ENCODE data around the gene GPC1.

Gene GPC1

DNA sequence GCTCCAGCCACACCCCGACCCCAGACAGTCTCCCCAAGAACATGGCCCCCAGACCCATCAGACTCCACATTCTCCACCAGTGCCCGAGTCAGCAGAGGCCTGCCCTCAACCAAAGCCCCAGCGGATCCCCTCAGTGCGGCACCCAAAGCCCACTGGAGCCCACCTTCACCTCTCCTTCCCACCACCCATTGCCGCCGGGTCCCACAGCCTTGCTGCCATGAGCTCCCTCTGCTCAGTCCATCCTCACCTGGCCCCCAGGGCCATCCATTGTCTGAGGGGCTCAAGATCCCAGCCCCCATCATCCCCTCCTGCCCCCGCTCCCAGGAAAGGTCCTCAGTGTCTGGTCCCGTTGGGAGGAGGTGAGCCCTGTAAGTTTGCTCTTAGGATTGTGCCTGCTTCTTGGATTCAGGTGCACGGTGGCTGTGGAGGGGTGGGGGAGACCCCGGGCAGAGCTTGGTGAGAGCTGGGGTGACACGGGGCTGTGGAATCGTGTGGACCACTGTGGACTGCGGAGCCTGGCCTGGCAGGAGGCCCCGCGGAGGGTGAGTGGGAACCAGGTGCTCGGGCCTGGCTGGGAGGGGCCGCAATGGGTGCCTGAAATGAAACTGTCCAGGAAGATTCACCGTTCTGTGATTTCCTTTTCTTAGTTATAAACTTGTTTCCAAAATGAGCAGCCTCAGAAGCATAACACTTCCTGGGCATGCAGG is 32.7 kb upstream of the GPC1 start:
- Histone ChIP-seq H3K36me3 (ENCODE audit: control insufficient read depth in 4 of 4, insufficient read depth in 4 of 4, low read length in 3 of 4) (no peaks in the 10 kb centered on the region), H3K27ac (ENCODE audit: insufficient read depth in 1 of 2, low read depth in 1 of 2, low read length in 2 of 2, poor library complexity in 1 of 2, severe bottlenecking in 2 of 2) (no peak overlapping the region), H3K4me1 (ENCODE audit: control extremely low read depth in 1 of 4, control insufficient read depth in 4 of 4, insufficient read depth in 4 of 4, low read length in 3 of 4) (no peaks in the 10 kb centered on the region), H3K9me3 (ENCODE audit: control extremely low read depth in 1 of 5, control insufficient read depth in 4 of 5, insufficient read depth in 2 of 5, low read depth in 1 of 5, low read length in 4 of 5) (no peaks in the 10 kb centered on the region), H3K27me3 (replicated peaks in 2 of 5; ENCODE audit: control insufficient read depth in 4 of 5, insufficient read depth in 5 of 5, low read length in 4 of 5) (peaks cover 0 to 4% (median 0%) of the 10 kb centered on the region in 5 experiments), H3K4me3 (ENCODE audit: control insufficient read depth in 1 of 7, extremely low read depth in 1 of 7, insufficient read depth in 4 of 7, low read depth in 2 of 7, low read length in 6 of 7) (no peak overlapping the region)
- no peak for DNase-seq
- POLR2A ChIA-PET = no interaction called here
- CTCF ChIA-PET = no interaction called here
- 91% methylated on average over 12 of the region's 18 CpGs for WGBS (ENCODE audit: insufficient coverage)

DNA sequence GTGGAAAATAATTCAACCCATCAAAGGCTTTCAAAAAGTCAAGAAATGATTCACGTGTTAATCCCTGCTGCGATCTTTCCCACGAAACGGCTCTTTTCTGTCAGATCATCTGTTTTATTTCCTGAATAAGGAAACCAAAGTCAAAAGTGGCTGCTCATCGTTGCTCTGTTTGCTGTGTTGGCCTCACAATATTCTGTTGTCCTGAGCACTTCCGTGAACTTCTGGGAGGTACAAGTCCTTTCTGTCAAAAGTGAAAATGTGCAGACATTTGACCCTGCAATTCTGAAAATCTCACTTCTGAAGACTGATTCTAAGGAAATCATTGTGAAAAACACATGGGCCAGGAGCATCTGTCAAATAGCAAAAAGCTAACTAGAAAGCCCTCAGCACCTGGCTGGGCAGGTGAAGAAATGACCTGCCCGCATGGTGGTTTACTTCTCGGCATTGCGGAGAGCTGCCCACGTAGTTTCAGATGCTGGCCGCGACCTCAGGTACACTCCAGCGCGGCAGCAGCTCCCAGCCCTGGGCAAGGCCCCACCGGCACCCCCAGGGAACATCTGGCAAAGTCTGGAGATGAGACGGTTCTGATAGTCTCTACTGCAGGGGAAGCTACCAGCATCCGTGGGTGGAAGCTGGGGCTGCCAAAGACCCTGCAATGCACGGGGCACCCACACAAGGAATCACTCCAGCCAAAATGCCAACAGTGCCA is 31.9 kb upstream of the GPC1 start:
- Histone ChIP-seq H3K27me3 (replicated peaks in 2 of 5; ENCODE audit: control insufficient read depth in 4 of 5, insufficient read depth in 5 of 5, low read length in 4 of 5) (peaks cover 0 to 4% (median 2%) of the 10 kb centered on the region in 5 experiments), H3K9me3 (ENCODE audit: control extremely low read depth in 1 of 5, control insufficient read depth in 4 of 5, insufficient read depth in 2 of 5, low read depth in 1 of 5, low read length in 4 of 5) (no peaks in the 10 kb centered on the region), H3K4me3 (ENCODE audit: control insufficient read depth in 1 of 7, extremely low read depth in 1 of 7, insufficient read depth in 4 of 7, low read depth in 2 of 7, low read length in 6 of 7) (no peak overlapping the region), H3K27ac (ENCODE audit: insufficient read depth in 1 of 2, low read depth in 1 of 2, low read length in 2 of 2, poor library complexity in 1 of 2, severe bottlenecking in 2 of 2) (no peak overlapping the region), H3K36me3 (ENCODE audit: control insufficient read depth in 4 of 4, insufficient read depth in 4 of 4, low read length in 3 of 4) (no peaks in the 10 kb centered on the region), H3K4me1 (ENCODE audit: control extremely low read depth in 1 of 4, control insufficient read depth in 4 of 4, insufficient read depth in 4 of 4, low read length in 3 of 4) (no peaks in the 10 kb centered on the region)
- POLR2A ChIA-PET = no interaction called here
- 63% methylated on average over 17 of the region's 18 CpGs for WGBS (ENCODE audit: insufficient coverage)
- CTCF ChIA-PET = no interaction called here
- DNase-seq = no peak

DNA sequence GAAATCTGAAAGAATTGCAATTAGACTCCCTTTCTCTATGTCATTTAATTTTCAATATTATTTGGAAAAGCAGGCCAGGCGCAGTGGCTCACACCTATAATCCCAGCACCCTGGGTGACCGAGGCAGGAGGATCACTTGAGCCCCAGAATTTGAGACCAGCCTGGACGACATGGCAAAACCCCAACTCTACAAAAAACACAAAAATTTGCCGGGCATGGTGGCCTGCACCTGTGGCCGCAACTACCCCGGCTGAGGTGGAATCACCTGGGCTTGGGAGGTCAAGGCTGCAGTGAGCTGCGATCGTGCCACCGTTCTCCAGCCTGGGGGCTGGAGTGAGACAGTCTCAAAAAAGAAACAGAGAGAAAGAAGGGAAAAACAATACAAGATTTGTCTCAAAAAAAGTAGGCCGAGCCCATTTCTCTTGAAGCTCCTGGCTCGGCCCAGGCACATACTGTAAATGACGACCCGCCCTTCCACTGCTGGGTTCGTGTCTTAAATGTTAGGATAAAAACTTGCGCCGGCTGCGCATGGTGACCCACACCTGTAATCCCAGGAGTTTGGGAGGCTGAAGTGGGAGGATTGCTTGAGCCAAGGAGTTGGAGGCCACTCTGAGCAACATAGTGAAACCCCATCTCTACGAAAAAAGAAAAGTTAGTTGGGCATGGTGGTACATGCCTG is 31.1 kb upstream of the GPC1 start:
- DNase-seq = no peak
- WGBS (ENCODE audit: insufficient coverage) = over 99% methylated on average over 14 of the region's 18 CpGs

GRCh38 chr2:240405133-240405532 is 30.3 kb upstream of the GPC1 start:
- no peaks in the 10 kb centered on the region for H3K36me3 ChIP-seq (ENCODE audit: control insufficient read depth in 4 of 4, insufficient read depth in 4 of 4, low read length in 3 of 4)
- no peaks in the 10 kb centered on the region for H3K4me1 ChIP-seq (ENCODE audit: control extremely low read depth in 1 of 4, control insufficient read depth in 4 of 4, insufficient read depth in 4 of 4, low read length in 3 of 4)
- H3K9me3 ChIP-seq (ENCODE audit: control extremely low read depth in 1 of 5, control insufficient read depth in 4 of 5, insufficient read depth in 2 of 5, low read depth in 1 of 5, low read length in 4 of 5) = no peaks in the 10 kb centered on the region
- no peak overlapping the region for H3K4me3 ChIP-seq (ENCODE audit: control insufficient read depth in 1 of 7, extremely low read depth in 1 of 7, insufficient read depth in 4 of 7, low read depth in 2 of 7, low read length in 6 of 7)
- CTCF ChIA-PET = no interaction called here
- WGBS (ENCODE audit: insufficient coverage) = 94% methylated on average over 12 of the region's 15 CpGs
- peaks cover 0 to 4% (median 2%) of the 10 kb centered on the region in 5 experiments for H3K27me3 ChIP-seq (replicated peaks in 2 of 5; ENCODE audit: control insufficient read depth in 4 of 5, insufficient read depth in 5 of 5, low read length in 4 of 5)
- no peak for DNase-seq
- H3K27ac ChIP-seq (ENCODE audit: insufficient read depth in 1 of 2, low read depth in 1 of 2, low read length in 2 of 2, poor library complexity in 1 of 2, severe bottlenecking in 2 of 2) = no peak overlapping the region
- POLR2A ChIA-PET = no interaction called here

More for the DNA sequence above, 31.1 kb upstream of the GPC1 start:
- Histone ChIP-seq H3K9me3 (ENCODE audit: control extremely low read depth in 1 of 5, control insufficient read depth in 4 of 5, insufficient read depth in 2 of 5, low read depth in 1 of 5, low read length in 4 of 5) (no peaks in the 10 kb centered on the region), H3K27me3 (replicated peaks in 2 of 5; ENCODE audit: control insufficient read depth in 4 of 5, insufficient read depth in 5 of 5, low read length in 4 of 5) (peaks cover 0 to 4% (median 2%) of the 10 kb centered on the region in 5 experiments), H3K4me1 (ENCODE audit: control extremely low read depth in 1 of 4, control insufficient read depth in 4 of 4, insufficient read depth in 4 of 4, low read length in 3 of 4) (no peaks in the 10 kb centered on the region), H3K36me3 (ENCODE audit: control insufficient read depth in 4 of 4, insufficient read depth in 4 of 4, low read length in 3 of 4) (no peaks in the 10 kb centered on the region), H3K27ac (ENCODE audit: insufficient read depth in 1 of 2, low read depth in 1 of 2, low read length in 2 of 2, poor library complexity in 1 of 2, severe bottlenecking in 2 of 2) (no peak overlapping the region), H3K4me3 (ENCODE audit: control insufficient read depth in 1 of 7, extremely low read depth in 1 of 7, insufficient read depth in 4 of 7, low read depth in 2 of 7, low read length in 6 of 7) (no peak overlapping the region)
- ChIA-PET POLR2A (no interaction called here), CTCF (no interaction called here)

DNA sequence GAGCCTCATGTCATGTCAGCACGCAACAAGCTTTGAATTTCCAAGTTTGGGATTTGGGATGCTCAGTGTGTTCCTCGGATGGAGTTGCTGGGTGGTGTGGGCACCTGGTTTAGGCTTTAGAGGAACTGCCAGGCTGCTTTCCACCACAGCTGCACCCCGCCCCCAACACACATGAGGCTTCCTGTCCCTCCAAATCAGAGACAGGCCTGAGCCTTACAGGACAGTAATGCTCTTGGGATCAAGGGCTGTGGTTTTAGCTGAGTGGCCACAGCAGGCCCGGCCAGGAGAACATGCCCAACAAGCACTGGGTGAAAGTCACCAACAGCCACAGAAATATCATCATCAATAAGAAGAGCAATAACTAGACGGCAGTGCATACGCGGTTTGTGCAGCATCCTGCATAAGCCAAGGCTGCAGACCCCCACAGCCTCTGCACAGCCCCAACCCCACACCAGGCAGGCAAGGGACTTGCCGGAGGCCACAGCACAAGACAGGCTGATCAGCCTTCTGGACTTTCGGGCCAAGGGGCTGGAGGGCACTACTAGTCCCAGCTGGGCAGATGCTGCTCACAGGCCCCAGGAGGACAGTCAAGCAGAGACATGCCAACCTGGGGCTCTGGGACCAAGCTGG is 29.7 kb upstream of the GPC1 start:
- 98% methylated on average over 8 of the region's 9 CpGs for WGBS (ENCODE audit: insufficient coverage)
- Histone ChIP-seq H3K4me3 (ENCODE audit: control insufficient read depth in 1 of 7, extremely low read depth in 1 of 7, insufficient read depth in 4 of 7, low read depth in 2 of 7, low read length in 6 of 7) (no peak overlapping the region), H3K4me1 (ENCODE audit: control extremely low read depth in 1 of 4, control insufficient read depth in 4 of 4, insufficient read depth in 4 of 4, low read length in 3 of 4) (no peaks in the 10 kb centered on the region), H3K27ac (ENCODE audit: insufficient read depth in 1 of 2, low read depth in 1 of 2, low read length in 2 of 2, poor library complexity in 1 of 2, severe bottlenecking in 2 of 2) (no peak overlapping the region), H3K36me3 (ENCODE audit: control insufficient read depth in 4 of 4, insufficient read depth in 4 of 4, low read length in 3 of 4) (no peaks in the 10 kb centered on the region), H3K9me3 (ENCODE audit: control extremely low read depth in 1 of 5, control insufficient read depth in 4 of 5, insufficient read depth in 2 of 5, low read depth in 1 of 5, low read length in 4 of 5) (no peaks in the 10 kb centered on the region), H3K27me3 (replicated peaks in 2 of 5; ENCODE audit: control insufficient read depth in 4 of 5, insufficient read depth in 5 of 5, low read length in 4 of 5) (peaks cover 0 to 4% (median 1%) of the 10 kb centered on the region in 5 experiments)
- ChIA-PET POLR2A (no interaction called here), CTCF (no interaction called here)
- no peak for DNase-seq

DNA sequence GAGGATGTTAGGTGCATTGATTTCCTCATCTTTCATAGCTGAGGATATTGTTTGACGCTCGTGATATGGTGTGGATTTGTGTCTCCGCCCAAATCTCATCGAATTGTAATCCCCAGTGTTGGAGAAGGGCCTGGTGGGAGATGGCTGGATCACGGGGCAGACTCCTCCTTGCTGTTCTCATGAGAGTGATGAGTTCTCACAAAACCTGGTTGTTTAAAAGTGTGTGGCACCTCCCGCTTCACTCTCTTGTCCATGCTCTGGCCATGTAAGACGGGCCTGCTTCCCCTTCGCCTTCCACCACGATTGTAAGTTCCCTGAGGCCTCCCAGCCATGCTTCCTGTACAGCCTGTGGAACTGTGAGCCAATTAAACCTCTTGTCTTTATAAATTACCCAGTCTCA is 28.4 kb upstream of the GPC1 start:
- no peak for DNase-seq
- H3K27ac ChIP-seq (ENCODE audit: insufficient read depth in 1 of 2, low read depth in 1 of 2, low read length in 2 of 2, poor library complexity in 1 of 2, severe bottlenecking in 2 of 2) = no peak overlapping the region
- no peaks in the 10 kb centered on the region for H3K4me1 ChIP-seq (ENCODE audit: control extremely low read depth in 1 of 4, control insufficient read depth in 4 of 4, insufficient read depth in 4 of 4, low read length in 3 of 4)
- CTCF ChIA-PET = no interaction called here
- POLR2A ChIA-PET = no interaction called here
- 96% methylated on average over 8 of the region's 9 CpGs for WGBS (ENCODE audit: insufficient coverage)
- no peak overlapping the region for H3K4me3 ChIP-seq (ENCODE audit: control insufficient read depth in 1 of 7, extremely low read depth in 1 of 7, insufficient read depth in 4 of 7, low read depth in 2 of 7, low read length in 6 of 7)
- H3K9me3 ChIP-seq (ENCODE audit: control extremely low read depth in 1 of 5, control insufficient read depth in 4 of 5, insufficient read depth in 2 of 5, low read depth in 1 of 5, low read length in 4 of 5) = no peaks in the 10 kb centered on the region
- H3K27me3 ChIP-seq (replicated peaks in 2 of 5; ENCODE audit: control insufficient read depth in 4 of 5, insufficient read depth in 5 of 5, low read length in 4 of 5) = peaks cover 0 to 4% (median 0%) of the 10 kb centered on the region in 5 experiments
- H3K36me3 ChIP-seq (ENCODE audit: control insufficient read depth in 4 of 4, insufficient read depth in 4 of 4, low read length in 3 of 4) = no peaks in the 10 kb centered on the region

- H3K27ac ChIP-seq (ENCODE audit: insufficient read depth in 1 of 2, low read depth in 1 of 2, low read length in 2 of 2, poor library complexity in 1 of 2, severe bottlenecking in 2 of 2) = no peak overlapping the region
- no peaks in the 10 kb centered on the region for H3K36me3 ChIP-seq (ENCODE audit: control insufficient read depth in 4 of 4, insufficient read depth in 4 of 4, low read length in 3 of 4)
- no peaks in the 10 kb centered on the region for H3K9me3 ChIP-seq (ENCODE audit: control extremely low read depth in 1 of 5, control insufficient read depth in 4 of 5, insufficient read depth in 2 of 5, low read depth in 1 of 5, low read length in 4 of 5)
- H3K4me3 ChIP-seq (ENCODE audit: control insufficient read depth in 1 of 7, extremely low read depth in 1 of 7, insufficient read depth in 4 of 7, low read depth in 2 of 7, low read length in 6 of 7) = no peak overlapping the region
- H3K4me1 ChIP-seq (ENCODE audit: control extremely low read depth in 1 of 4, control insufficient read depth in 4 of 4, insufficient read depth in 4 of 4, low read length in 3 of 4) = no peaks in the 10 kb centered on the region
- CTCF ChIA-PET = no interaction called here
- H3K27me3 ChIP-seq (replicated peaks in 2 of 5; ENCODE audit: control insufficient read depth in 4 of 5, insufficient read depth in 5 of 5, low read length in 4 of 5) = peaks cover 0 to 2% (median 0%) of the 10 kb centered on the region in 5 experiments
- DNase-seq = no peak
- POLR2A ChIA-PET = no interaction called here
- 90% methylated on average over 7 of the region's 8 CpGs for WGBS (ENCODE audit: insufficient coverage)
Measured at GRCh38 chr2:240410004-240410403, 25.5 kb upstream of the GPC1 start.

Measured in common myeloid progenitor, CD34-positive (primary cell).